KMS-11 (cell line): ENCODE results near the gene MAPKBP1.

Experiments
- H2AFZ ChIP-seq: fragments of 200-600 bp; sonication (generic); 2 replicates; pipeline ENCODE4 v1.6.1; 2016; ENCODE audit warnings: antibody characterized with exemption, mixed run types, low read depth
- H3K27ac ChIP-seq: fragments of 200-600 bp; sonication (generic); 2 replicates; pipeline ENCODE4 v1.6.1; 2016; ENCODE audit warnings: mild to moderate bottlenecking, mixed run types
- H3K27me3 ChIP-seq: fragments of 200-600 bp; sonication (generic); 2 replicates; pipeline ENCODE4 v1.6.1; 2017; ENCODE audit warnings: mild to moderate bottlenecking, low read depth, mixed run types, moderate library complexity; ENCODE audit not compliant: insufficient read depth
- H3K36me3 ChIP-seq: fragments of 200-600 bp; sonication (generic); 2 replicates; pipeline ENCODE4 v1.6.1; 2017; ENCODE audit warnings: mild to moderate bottlenecking, mixed run types; ENCODE audit not compliant: insufficient read depth
- H3K4me1 ChIP-seq: fragments of 200-600 bp; sonication (generic); 2 replicates; pipeline ENCODE4 v1.6.1; 2016; ENCODE audit warnings: mild to moderate bottlenecking, low read depth, mixed run types; ENCODE audit not compliant: poor library complexity, severe bottlenecking
- H3K4me2 ChIP-seq: fragments of 200-600 bp; sonication (generic); 2 replicates; pipeline ENCODE4 v1.7.0; 2016; ENCODE audit warnings: mild to moderate bottlenecking, mixed run types
- H3K4me3 ChIP-seq: fragments of 200-600 bp; sonication (generic); IDR thresholded peaks from 2 replicates; pipeline ENCODE4 v1.6.1; 2017; ENCODE audit warnings: low read depth, low read length, mixed read lengths; ENCODE audit not compliant: insufficient read depth
- H3K79me2 ChIP-seq: fragments of 200-600 bp; sonication (generic); 2 replicates; pipeline ENCODE4 v1.6.1; 2016; ENCODE audit warnings: low read depth, mixed run types; ENCODE audit not compliant: insufficient read depth
- H3K9ac ChIP-seq: fragments of 200-600 bp; sonication (generic); 2 replicates; pipeline ENCODE4 v1.6.1; 2016; ENCODE audit warnings: mild to moderate bottlenecking, mixed run types
- H4K20me1 ChIP-seq: fragments of 200-600 bp; sonication (generic); 2 replicates; pipeline ENCODE4 v1.6.1; 2016; ENCODE audit warnings: mild to moderate bottlenecking, mixed run types; ENCODE audit not compliant: insufficient read depth
- TF ChIP-seq, protein P1 (sequence below): fragments of 200-600 bp; sonication (generic); conservative IDR thresholded peaks from 2 replicates; pipeline ENCODE4 v1.6.1; 2017; ENCODE audit warnings: low read depth, mild to moderate bottlenecking, antibody characterized with exemption, low read length, moderate library complexity, mixed read lengths

Gene MAPKBP1

DNA sequence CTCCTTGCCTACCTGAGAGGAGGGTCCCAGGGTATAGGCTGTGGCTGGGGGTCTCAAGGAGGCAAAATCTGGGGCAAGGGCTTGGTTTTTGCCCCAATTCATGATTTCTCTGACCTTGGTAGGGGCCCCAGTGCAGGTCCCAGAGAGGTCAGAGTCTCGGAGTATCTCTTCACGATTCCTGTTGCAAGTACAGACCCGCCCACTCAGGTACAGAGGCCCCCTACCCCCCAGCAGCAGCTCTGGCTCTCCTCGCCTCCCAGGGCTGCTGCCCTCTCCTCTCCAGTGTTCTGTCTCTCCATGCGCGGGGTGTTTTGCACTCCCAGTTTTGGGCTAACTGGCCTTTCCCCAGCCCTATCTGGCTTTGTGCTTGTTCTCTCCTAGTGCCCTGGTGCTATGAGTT is 48.2 kb downstream of the MAPKBP1 start:
- Histone ChIP-seq H3K79me2 (no peaks in the 10 kb centered on the region), H3K27me3 (no peaks in the 10 kb centered on the region), H4K20me1 (no peaks in the 10 kb centered on the region), H2AFZ (no peak overlapping the region), H3K4me2 (no peak overlapping the region), H3K4me3 (no peak overlapping the region), H3K36me3 (no peaks in the 10 kb centered on the region), H3K4me1 (no peaks in the 10 kb centered on the region), H3K27ac (no peak overlapping the region), H3K9ac (no peak overlapping the region)
- TF ChIP-seq, protein P1, sequence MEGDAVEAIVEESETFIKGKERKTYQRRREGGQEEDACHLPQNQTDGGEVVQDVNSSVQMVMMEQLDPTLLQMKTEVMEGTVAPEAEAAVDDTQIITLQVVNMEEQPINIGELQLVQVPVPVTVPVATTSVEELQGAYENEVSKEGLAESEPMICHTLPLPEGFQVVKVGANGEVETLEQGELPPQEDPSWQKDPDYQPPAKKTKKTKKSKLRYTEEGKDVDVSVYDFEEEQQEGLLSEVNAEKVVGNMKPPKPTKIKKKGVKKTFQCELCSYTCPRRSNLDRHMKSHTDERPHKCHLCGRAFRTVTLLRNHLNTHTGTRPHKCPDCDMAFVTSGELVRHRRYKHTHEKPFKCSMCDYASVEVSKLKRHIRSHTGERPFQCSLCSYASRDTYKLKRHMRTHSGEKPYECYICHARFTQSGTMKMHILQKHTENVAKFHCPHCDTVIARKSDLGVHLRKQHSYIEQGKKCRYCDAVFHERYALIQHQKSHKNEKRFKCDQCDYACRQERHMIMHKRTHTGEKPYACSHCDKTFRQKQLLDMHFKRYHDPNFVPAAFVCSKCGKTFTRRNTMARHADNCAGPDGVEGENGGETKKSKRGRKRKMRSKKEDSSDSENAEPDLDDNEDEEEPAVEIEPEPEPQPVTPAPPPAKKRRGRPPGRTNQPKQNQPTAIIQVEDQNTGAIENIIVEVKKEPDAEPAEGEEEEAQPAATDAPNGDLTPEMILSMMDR: no peak

DNA sequence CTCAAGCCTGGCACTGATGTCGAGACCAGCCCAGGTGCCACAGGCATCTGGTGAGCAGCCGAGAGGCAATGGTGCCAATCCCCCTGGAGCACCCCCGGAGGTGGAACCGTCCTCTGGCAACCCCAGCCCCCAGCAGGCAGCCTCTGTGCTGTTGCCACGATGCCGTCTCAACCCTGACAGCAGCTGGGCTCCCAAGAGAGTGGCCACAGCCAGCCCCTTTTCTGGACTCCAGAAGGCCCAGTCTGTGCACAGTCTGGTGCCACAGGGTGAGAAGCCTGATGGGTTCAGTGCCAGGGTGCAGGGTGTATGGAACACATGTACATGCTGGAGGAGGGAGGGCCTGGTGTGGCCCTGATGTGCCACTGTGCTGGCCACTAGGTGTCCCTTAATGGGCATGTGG is 48.7 kb downstream of the MAPKBP1 start:
- Histone ChIP-seq H3K4me3 (no peak overlapping the region), H3K36me3 (no peaks in the 10 kb centered on the region), H3K27ac (no peak overlapping the region), H3K79me2 (no peaks in the 10 kb centered on the region), H4K20me1 (no peaks in the 10 kb centered on the region), H3K4me2 (no peak overlapping the region), H2AFZ (no peak overlapping the region), H3K4me1 (no peaks in the 10 kb centered on the region), H3K9ac (no peak overlapping the region), H3K27me3 (no peaks in the 10 kb centered on the region)
- TF ChIP-seq, protein P1: no peak

DNA sequence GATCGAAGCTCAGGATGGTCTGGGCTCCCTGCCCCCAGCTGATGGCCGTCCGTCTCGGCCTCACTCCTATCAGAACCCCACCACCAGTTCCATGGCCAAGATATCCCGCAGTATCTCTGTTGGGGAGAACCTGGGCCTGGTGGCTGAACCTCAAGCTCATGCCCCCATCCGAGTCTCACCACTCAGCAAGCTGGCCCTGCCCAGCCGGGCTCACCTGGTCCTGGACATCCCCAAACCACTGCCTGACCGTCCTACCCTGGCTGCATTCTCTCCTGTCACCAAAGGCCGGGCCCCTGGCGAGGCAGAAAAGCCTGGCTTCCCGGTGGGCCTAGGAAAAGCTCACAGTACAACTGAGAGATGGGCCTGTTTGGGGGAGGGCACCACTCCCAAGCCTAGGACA is 49.2 kb downstream of the MAPKBP1 start:
- peaks cover under 1% of the 10 kb centered on the region for H3K4me1 ChIP-seq
- no peak overlapping the region for H3K27ac ChIP-seq
- no peaks in the 10 kb centered on the region for H3K27me3 ChIP-seq
- H3K9ac ChIP-seq: no peak overlapping the region
- H2AFZ ChIP-seq: no peak overlapping the region
- no peaks in the 10 kb centered on the region for H4K20me1 ChIP-seq
- H3K4me3 ChIP-seq: no peak overlapping the region
- H3K4me2 ChIP-seq: no peak overlapping the region
- H3K36me3 ChIP-seq: no peaks in the 10 kb centered on the region
- TF ChIP-seq, protein P1: no peak
- H3K79me2 ChIP-seq: no peaks in the 10 kb centered on the region

DNA sequence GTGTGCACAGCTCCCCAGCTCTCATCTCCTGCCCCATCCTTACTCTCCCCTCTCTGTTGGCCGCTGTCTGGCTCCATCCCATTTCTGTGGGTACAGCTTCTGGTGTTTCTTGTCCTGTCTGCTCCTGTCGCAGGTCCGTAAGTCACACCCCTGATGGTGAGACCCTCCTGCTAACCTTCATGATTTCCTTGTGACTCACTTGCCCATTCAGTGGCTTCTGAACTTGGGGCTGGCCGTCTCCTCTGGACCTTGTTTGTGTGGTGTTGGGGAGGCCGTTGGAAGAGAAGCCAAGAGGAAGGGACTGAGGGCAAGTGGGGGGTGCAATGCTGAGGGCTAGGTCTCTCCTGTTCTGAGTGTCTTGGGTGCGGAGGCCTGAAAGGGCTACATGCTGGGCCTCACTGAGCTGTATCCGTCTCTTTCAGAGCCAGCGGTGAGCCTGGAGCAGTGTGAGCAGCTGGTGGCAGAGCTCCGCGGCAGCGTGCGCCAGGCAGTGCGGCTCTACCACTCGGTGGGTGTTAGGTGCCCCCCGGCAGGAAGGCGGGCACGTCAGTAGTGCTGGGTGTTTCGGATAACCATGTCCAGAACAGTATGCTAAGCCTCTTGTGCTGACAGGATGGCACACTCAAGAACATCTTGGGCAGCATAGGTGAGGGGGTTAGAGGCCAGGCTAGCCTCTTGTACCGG is 49.9 kb downstream of the MAPKBP1 start:
- Histone ChIP-seq H4K20me1 (no peaks in the 10 kb centered on the region), H3K4me3 (no peak overlapping the region), H3K36me3 (no peaks in the 10 kb centered on the region), H3K4me2 (no peak overlapping the region), H3K27ac (no peak overlapping the region), H3K4me1 (peaks cover 6% of the 10 kb centered on the region), H3K27me3 (no peaks in the 10 kb centered on the region), H2AFZ (no peak overlapping the region), H3K79me2 (no peaks in the 10 kb centered on the region), H3K9ac (no peak overlapping the region)
- TF ChIP-seq, protein P1: no peak
